Tibial artery (tissue), 4 donors: ENCODE results near the gene AP1AR.

Experiments
- DNase-seq, 2 donors: peaks; one replicate each; pipeline ENCODE4 v3.0.0-alpha.2; 2019
- H3K27ac ChIP-seq, 2 donors: fragments of 200-600 bp; sonication (generic) in 1 of 2; 1 replicate in 1 of 2; 2 replicates in 1 of 2; pipeline ENCODE4 v1.5.1; 2018 to 2019; ENCODE audit warnings: mild to moderate bottlenecking in 1 of 2
- H3K27me3 ChIP-seq, 2 donors: fragments of 200-600 bp; sonication (generic) in 1 of 2; one replicate each; pipeline versions ENCODE4 v1.5.1 to v1.6.0; 2016 to 2019
- H3K36me3 ChIP-seq, 3 donors: fragments of 200-600 bp; sonication (generic) in 2 of 3; one replicate each; pipeline ENCODE4 v1.5.1; 2016 to 2019; ENCODE audit warnings: mild to moderate bottlenecking in 2 of 3
- H3K4me1 ChIP-seq, 4 donors: fragments of 200-600 bp; sonication (generic) in 2 of 4; 1 replicate in 3 of 4; 2 replicates in 1 of 4; pipeline ENCODE4 v1.5.1; 2016 to 2019
- H3K4me3 ChIP-seq, 2 donors: fragments of 200-600 bp; sonication (generic) in 1 of 2; 1 replicate in 1 of 2; 2 replicates in 1 of 2; pipeline ENCODE4 v1.5.1; 2018 to 2019; ENCODE audit warnings: mild to moderate bottlenecking in 2 of 2
- H3K9me3 ChIP-seq, 3 donors: fragments of 200-600 bp; sonication (generic) in 1 of 3; one replicate each; pipeline ENCODE4 v1.5.1; 2016 to 2019
- intact Hi-C: fragments of 100-400 bp; cut with DNase I; formaldehyde crosslinking; loops from one replicate; pipeline ENCODE4 v1.15.0; 2023; ENCODE audit warnings: low total_unique reads
- TF ChIP-seq, protein P1 (sequence below), 2 experiments: fragments of 200-600 bp in 1 of 2; fragments of 450-650 bp in 1 of 2; IDR thresholded peaks; one replicate each; pipeline ENCODE4 v1.5.1; 2017 to 2019; ENCODE audit warnings: antibody characterized with exemption in 2 of 2, mild to moderate bottlenecking in 1 of 2, moderate library complexity in 1 of 2

Gene AP1AR

DNA sequence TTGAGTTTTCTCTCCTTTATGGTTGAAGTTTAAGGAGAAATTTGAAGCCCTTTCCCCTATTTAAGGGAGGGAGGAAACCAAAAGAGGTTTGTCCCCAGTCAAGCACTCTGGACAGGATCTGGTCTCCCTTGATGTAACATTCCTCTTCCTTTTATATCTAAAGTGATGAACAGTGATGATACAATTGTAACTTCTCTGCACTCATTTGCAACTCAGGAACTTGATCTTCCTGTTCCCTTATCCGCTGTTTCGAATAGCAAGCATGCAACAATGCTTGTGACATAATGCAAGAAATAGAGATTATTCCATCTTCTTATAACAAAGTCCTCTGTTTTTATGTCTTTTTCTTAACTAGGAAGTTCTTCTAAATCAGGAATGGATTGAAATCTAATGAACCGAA, 83.9 kb downstream of the AP1AR start:
- peaks cover 0 to 5% (median 0%) of the 10 kb centered on the region in 3 donors for H3K36me3 ChIP-seq
- DNase-seq: no peak
- H3K9me3 ChIP-seq: no peaks in the 10 kb centered on the region
- H3K27ac ChIP-seq: no peak overlapping the region
- intact Hi-C loops: no loop called here
- H3K27me3 ChIP-seq: no peaks in the 10 kb centered on the region
- no peaks in the 10 kb centered on the region for H3K4me1 ChIP-seq
- TF ChIP-seq, protein P1, sequence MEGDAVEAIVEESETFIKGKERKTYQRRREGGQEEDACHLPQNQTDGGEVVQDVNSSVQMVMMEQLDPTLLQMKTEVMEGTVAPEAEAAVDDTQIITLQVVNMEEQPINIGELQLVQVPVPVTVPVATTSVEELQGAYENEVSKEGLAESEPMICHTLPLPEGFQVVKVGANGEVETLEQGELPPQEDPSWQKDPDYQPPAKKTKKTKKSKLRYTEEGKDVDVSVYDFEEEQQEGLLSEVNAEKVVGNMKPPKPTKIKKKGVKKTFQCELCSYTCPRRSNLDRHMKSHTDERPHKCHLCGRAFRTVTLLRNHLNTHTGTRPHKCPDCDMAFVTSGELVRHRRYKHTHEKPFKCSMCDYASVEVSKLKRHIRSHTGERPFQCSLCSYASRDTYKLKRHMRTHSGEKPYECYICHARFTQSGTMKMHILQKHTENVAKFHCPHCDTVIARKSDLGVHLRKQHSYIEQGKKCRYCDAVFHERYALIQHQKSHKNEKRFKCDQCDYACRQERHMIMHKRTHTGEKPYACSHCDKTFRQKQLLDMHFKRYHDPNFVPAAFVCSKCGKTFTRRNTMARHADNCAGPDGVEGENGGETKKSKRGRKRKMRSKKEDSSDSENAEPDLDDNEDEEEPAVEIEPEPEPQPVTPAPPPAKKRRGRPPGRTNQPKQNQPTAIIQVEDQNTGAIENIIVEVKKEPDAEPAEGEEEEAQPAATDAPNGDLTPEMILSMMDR (IDR thresholded peaks at IDR 0.05): no peak
- H3K4me3 ChIP-seq: no peak overlapping the region

DNA sequence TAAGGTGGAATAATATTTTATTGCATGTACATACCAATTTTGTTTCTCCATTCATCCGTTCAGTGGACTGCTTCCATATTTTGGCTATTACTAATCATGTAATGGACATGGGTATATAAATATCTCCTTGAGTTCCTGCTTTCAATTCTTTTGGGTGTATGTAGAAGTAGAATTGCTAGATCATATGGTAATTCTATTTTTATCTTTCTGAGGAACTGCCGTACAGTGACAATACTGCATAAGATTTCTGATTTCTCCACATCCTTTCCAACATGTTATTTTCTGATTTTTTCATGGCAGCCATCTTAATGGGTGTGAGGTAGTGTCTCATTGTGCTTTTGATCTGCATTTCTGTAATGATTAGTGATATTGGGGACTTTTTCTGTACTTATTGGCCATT, 84.8 kb downstream of the AP1AR start:
- no peak overlapping the region for H3K27ac ChIP-seq
- H3K27me3 ChIP-seq: no peaks in the 10 kb centered on the region
- no peaks in the 10 kb centered on the region for H3K4me1 ChIP-seq
- intact Hi-C loops: no loop called here
- no peaks in the 10 kb centered on the region for H3K9me3 ChIP-seq
- TF ChIP-seq, protein P1 (IDR thresholded peaks at IDR 0.05): no peak
- H3K36me3 ChIP-seq: peaks cover 0 to 5% (median 0%) of the 10 kb centered on the region in 3 donors
- H3K4me3 ChIP-seq: no peak overlapping the region
- no peak for DNase-seq

DNA sequence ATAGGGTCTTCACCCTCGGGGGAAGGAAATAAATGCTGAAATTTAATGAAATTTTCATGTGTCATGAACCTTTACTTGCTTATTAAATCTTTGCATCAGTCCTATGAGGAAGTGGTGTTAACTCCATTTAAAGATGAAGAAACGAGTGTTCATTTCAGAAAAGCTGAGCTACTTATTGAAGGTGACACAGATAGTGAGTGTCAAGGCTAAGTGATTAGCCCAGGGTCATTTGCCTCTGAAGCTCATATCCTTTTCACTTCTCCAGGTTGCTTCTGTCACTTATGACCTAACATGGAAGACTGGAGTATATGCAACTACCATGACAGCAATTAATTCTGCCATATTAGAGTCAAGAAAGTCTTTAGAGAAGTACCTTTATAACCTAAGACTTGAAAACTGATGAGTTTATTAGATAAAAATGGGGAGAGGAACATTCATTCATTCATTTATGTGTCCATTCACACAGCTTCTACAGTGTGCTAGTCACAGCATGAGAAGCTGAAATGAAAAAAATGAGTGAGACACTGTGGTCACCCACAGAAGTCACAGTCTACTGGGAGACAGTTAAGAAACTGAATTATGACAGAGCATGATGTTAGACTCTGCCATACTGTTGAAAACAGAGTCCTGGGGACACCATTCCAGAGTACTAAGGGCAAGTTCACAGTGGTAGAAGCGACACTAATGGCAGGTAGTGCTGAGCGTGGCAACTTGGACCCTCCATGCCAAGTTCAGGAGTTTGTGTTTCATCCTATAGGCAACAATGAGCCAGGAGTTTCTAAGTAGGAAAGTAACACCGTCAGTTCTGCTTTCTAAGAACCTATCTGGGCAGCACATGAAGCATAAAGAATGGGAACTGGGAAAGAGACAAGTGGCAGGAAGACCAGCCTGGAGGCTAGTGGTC, 86.9 kb downstream of the AP1AR start:
- DNase-seq: no peak
- Histone ChIP-seq H3K4me1 (no peaks in the 10 kb centered on the region), H3K27me3 (no peaks in the 10 kb centered on the region), H3K4me3 (no peak overlapping the region), H3K36me3 (peaks cover 0 to 5% (median 0%) of the 10 kb centered on the region in 3 donors), H3K9me3 (no peaks in the 10 kb centered on the region), H3K27ac (no peak overlapping the region)
- intact Hi-C loops: no loop called here
- TF ChIP-seq, protein P1 (IDR thresholded peaks at IDR 0.05): no peak
